ENCODE results near the gene PLAU.
"Not testable (repeated sequence)": the region's sequence is repeated elsewhere in the genome, so short reads cannot be mapped to it uniquely, and the experiment has no call there.

- not testable (repeated sequence) for TF ChIP-seq CTCF (IDR thresholded peaks at IDR 0.05; ENCODE audit: low read depth, low read length, poor library complexity, severe bottlenecking); EZH2phosphoT487 (IDR thresholded peaks at IDR 0.05; ENCODE audit: borderline replicate concordance, low read length)
Measured at GRCh38 chr10:73919481-73919880, 8.5 kb downstream of the PLAU start.

All from DOHH2 (cell line).